Measurements from ENCODE around the gene SEBOX.

Gene SEBOX

DNA sequence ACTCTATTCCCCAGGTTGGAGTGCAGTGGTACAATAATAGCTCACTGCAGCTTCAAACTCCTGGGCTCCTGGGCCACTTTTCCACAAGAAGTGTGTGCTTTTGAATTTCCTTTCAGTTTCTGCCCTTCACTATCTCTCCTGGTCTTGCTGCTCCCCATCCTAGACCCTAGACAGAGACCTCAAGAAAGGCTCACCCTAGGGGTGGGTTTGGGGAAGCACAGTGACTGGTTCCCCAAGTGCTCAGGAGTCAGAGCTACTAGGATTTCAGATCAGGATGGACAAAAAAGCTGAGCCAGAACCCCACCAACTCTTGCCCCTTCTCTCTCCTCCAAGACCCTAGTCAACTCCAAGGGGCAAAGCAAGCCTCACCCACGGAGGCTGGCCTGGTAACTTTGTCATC is 1.6 kb upstream of the SEBOX start:
- no peak overlapping the region for H3K9ac ChIP-seq (ENCODE audit: low read length)
- no peak overlapping the region for H3K27ac ChIP-seq (ENCODE audit: low read length, poor library complexity, severe bottlenecking)
- no peak overlapping the region for H4K91ac ChIP-seq (ENCODE audit: low read length)
- DNase-seq: no peak
- H3K4me2 ChIP-seq (ENCODE audit: low read length, poor library complexity, severe bottlenecking): no peak overlapping the region
- H3K9me3 ChIP-seq (ENCODE audit: control insufficient read depth, low read length): no peaks in the 10 kb centered on the region
- no peak overlapping the region for H3K23ac ChIP-seq (ENCODE audit: low read length in 2 of 2)
- H3K4me3 ChIP-seq (ENCODE audit: insufficient read depth in 1 of 2, low read depth in 1 of 2, low read length in 2 of 2): no peak overlapping the region
- no peak overlapping the region for H3K18ac ChIP-seq (ENCODE audit: low read depth in 1 of 2, low read length in 2 of 2)
- peaks cover 8% of the 10 kb centered on the region for H3K4me1 ChIP-seq (ENCODE audit: control insufficient read depth, insufficient read depth, low read depth, low read length)
- no peak overlapping the region for H2BK12ac ChIP-seq (ENCODE audit: low read length in 2 of 2)
- peaks cover 34 to 42% of the 10 kb centered on the region in 2 experiments for H3K36me3 ChIP-seq (ENCODE audit: control insufficient read depth in 1 of 2, insufficient read depth in 2 of 2, low read depth in 1 of 2, low read length in 2 of 2)
- H3K79me1 ChIP-seq (replicated peaks; ENCODE audit: low read length, poor library complexity, severe bottlenecking): peaks cover 5% of the 10 kb centered on the region
- no CpG with 5 or more reads among the region's 1 CpG for WGBS
- no peak overlapping the region for H2AFZ ChIP-seq (ENCODE audit: low read depth, low read length)
- no peak overlapping the region for H3K14ac ChIP-seq (ENCODE audit: low read length in 2 of 2)
- no peak overlapping the region for H3K4ac ChIP-seq (ENCODE audit: low read depth in 1 of 2, low read length in 2 of 2)
- no peak overlapping the region for H2AK5ac ChIP-seq (ENCODE audit: low read length, severe bottlenecking)
- H2BK120ac ChIP-seq (ENCODE audit: low read depth, low read length): no peak overlapping the region
- no peak overlapping the region for H2BK5ac ChIP-seq (ENCODE audit: low read depth, low read length, poor library complexity, severe bottlenecking)
- H4K8ac ChIP-seq (ENCODE audit: low read length): no peak overlapping the region
- no peak overlapping the region for H2BK15ac ChIP-seq (ENCODE audit: low read depth, poor library complexity, severe bottlenecking)
- no peaks in the 10 kb centered on the region for H3K27me3 ChIP-seq (ENCODE audit: control insufficient read depth in 1 of 2, insufficient read depth in 1 of 2, low read length in 2 of 2)

DNA sequence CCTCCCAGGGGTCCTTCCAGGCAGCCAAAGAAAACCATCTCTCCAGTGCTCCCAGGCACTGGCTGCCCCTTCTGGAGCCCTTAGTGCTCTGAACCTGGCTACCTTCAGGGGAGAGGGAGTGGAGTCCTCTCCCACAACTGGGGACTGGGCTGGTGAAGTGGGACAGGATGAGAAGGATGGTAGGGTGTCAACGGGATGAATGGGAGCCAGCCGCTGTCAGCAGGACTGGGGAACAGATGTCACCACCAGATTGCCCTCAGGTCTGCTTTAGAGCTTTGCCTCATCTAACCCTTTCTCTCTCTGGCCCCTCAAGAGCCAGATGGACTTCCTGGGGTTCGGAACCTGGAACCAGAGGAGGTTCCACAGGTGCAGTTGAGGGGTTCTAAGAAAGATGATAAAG is 488 bp upstream of the SEBOX start:
- Histone ChIP-seq H3K4ac (ENCODE audit: low read depth in 1 of 2, low read length in 2 of 2) (no peak overlapping the region), H2BK12ac (ENCODE audit: low read length in 2 of 2) (no peak overlapping the region), H3K79me1 (replicated peaks; ENCODE audit: low read length, poor library complexity, severe bottlenecking) (peaks cover 13% of the 10 kb centered on the region), H3K14ac (ENCODE audit: low read length in 2 of 2) (no peak overlapping the region), H3K27ac (ENCODE audit: low read length, poor library complexity, severe bottlenecking) (no peak overlapping the region), H2AFZ (ENCODE audit: low read depth, low read length) (no peak overlapping the region), H3K27me3 (ENCODE audit: control insufficient read depth in 1 of 2, insufficient read depth in 1 of 2, low read length in 2 of 2) (no peaks in the 10 kb centered on the region), H3K18ac (ENCODE audit: low read depth in 1 of 2, low read length in 2 of 2) (no peak overlapping the region), H2AK5ac (ENCODE audit: low read length, severe bottlenecking) (no peak overlapping the region), H2BK5ac (ENCODE audit: low read depth, low read length, poor library complexity, severe bottlenecking) (no peak overlapping the region), H4K91ac (ENCODE audit: low read length) (no peak overlapping the region), H4K8ac (ENCODE audit: low read length) (no peak overlapping the region), H2BK120ac (ENCODE audit: low read depth, low read length) (no peak overlapping the region), H3K9ac (ENCODE audit: low read length) (no peak overlapping the region), H3K9me3 (ENCODE audit: control insufficient read depth, low read length) (no peaks in the 10 kb centered on the region), H3K4me3 (ENCODE audit: insufficient read depth in 1 of 2, low read depth in 1 of 2, low read length in 2 of 2) (no peak overlapping the region), H3K4me2 (ENCODE audit: low read length, poor library complexity, severe bottlenecking) (no peak overlapping the region), H3K36me3 (ENCODE audit: control insufficient read depth in 1 of 2, insufficient read depth in 2 of 2, low read depth in 1 of 2, low read length in 2 of 2) (peaks cover 45 to 49% of the 10 kb centered on the region in 2 experiments), H3K23ac (ENCODE audit: low read length in 2 of 2) (no peak overlapping the region), H2BK15ac (ENCODE audit: low read depth, poor library complexity, severe bottlenecking) (no peak overlapping the region), H3K4me1 (ENCODE audit: control insufficient read depth, insufficient read depth, low read depth, low read length) (peaks cover 3% of the 10 kb centered on the region)
- DNase-seq: no peak
- 100% methylated on average over 2 of the region's 3 CpGs for WGBS

DNA sequence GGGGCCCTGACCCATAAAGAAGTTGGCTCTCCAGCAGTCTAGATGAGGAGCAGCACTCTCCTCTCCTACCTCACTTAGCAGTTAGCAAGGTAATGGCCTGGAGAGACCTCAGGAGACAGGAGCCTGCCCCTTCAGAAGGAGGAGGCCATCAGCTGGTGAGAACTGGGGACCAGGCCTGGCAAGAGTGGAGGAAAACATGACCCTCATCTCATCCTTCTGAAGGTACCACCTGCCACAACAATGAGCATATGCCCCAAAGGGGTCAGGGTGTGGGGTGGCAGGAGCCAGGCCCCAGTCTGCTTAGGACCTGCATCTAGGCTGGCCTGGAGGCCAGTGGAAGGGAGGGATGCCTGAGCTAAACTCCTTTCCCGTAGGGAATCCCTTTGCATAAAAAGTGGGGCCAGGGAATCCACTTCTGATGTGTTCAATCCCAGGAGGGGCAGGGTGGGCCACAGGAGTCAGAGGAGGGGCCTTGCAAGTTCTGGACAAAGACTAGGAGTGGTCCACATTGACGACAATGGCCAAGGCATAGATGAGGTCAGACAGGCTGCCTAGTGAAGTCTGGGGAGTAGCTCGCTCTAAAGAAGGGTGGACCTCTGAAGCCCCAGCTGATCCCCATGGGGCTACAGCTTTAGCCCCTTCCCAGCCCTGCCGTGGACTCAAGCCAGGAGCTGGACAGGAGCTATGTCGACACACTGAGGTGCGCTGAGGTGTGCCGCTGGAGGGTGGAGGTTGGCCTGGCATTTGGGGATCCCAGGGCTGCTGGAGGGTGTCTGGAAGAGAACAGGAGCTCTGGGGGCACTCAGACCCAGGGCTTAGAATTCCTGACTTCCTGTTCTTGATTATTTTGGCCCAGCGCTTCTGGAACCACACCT is 986 bp downstream of the SEBOX start:
- H4K8ac ChIP-seq (ENCODE audit: low read length): no peak overlapping the region
- WGBS: 98% methylated on average over 8 of the region's 8 CpGs

DNA sequence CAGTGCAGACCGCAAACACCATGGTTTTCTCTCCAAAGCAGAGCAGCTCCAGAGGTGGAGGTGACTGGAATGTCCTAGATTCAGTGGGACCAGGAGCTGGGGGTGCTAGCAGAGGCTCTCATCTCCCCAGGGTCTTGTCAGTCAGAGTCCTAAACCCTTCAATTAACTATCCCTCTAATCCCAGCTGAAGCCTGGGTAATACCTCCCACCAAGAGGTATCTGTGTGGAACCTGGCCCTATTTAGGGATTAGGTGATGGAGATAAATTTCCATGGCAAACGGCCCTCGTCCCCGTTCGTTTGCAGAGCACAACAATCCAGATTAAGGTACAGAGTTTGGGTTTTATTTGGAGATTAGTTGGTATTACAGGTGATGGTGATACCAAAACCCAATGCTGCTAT is 1.8 kb downstream of the SEBOX start:
- no peak overlapping the region for H3K27ac ChIP-seq (ENCODE audit: low read length, poor library complexity, severe bottlenecking)
- H2BK15ac ChIP-seq (ENCODE audit: low read depth, poor library complexity, severe bottlenecking): no peak overlapping the region

More for the DNA sequence above, 986 bp downstream of the SEBOX start:
- H3K9me3 ChIP-seq (ENCODE audit: control insufficient read depth, low read length): no peaks in the 10 kb centered on the region
- H3K4me2 ChIP-seq (ENCODE audit: low read length, poor library complexity, severe bottlenecking): no peak overlapping the region
- H2AK5ac ChIP-seq (ENCODE audit: low read length, severe bottlenecking): no peak overlapping the region
- H2BK120ac ChIP-seq (ENCODE audit: low read depth, low read length): no peak overlapping the region
- H3K4me1 ChIP-seq (ENCODE audit: control insufficient read depth, insufficient read depth, low read depth, low read length): no peaks in the 10 kb centered on the region
- no peak overlapping the region for H3K4ac ChIP-seq (ENCODE audit: low read depth in 1 of 2, low read length in 2 of 2)
- H3K36me3 ChIP-seq (ENCODE audit: control insufficient read depth in 1 of 2, insufficient read depth in 2 of 2, low read depth in 1 of 2, low read length in 2 of 2): peaks cover 58 to 61% of the 10 kb centered on the region in 2 experiments
- no peak overlapping the region for H3K27ac ChIP-seq (ENCODE audit: low read length, poor library complexity, severe bottlenecking)
- H2BK5ac ChIP-seq (ENCODE audit: low read depth, low read length, poor library complexity, severe bottlenecking): no peak overlapping the region
- peaks cover 24% of the 10 kb centered on the region for H3K79me1 ChIP-seq (replicated peaks; ENCODE audit: low read length, poor library complexity, severe bottlenecking)
- DNase-seq: no peak
- H3K9ac ChIP-seq (ENCODE audit: low read length): no peak overlapping the region
- no peak overlapping the region for H3K23ac ChIP-seq (ENCODE audit: low read length in 2 of 2)
- no peak overlapping the region for H2AFZ ChIP-seq (ENCODE audit: low read depth, low read length)
- no peaks in the 10 kb centered on the region for H3K27me3 ChIP-seq (ENCODE audit: control insufficient read depth in 1 of 2, insufficient read depth in 1 of 2, low read length in 2 of 2)
- H3K4me3 ChIP-seq (ENCODE audit: insufficient read depth in 1 of 2, low read depth in 1 of 2, low read length in 2 of 2): no peak overlapping the region
- H4K91ac ChIP-seq (ENCODE audit: low read length): no peak overlapping the region
- H2BK12ac ChIP-seq (ENCODE audit: low read length in 2 of 2): no peak overlapping the region
- H3K18ac ChIP-seq (ENCODE audit: low read depth in 1 of 2, low read length in 2 of 2): no peak overlapping the region
- no peak overlapping the region for H2BK15ac ChIP-seq (ENCODE audit: low read depth, poor library complexity, severe bottlenecking)
- H3K14ac ChIP-seq (ENCODE audit: low read length in 2 of 2): no peak overlapping the region

More for the DNA sequence above, 1.8 kb downstream of the SEBOX start:
- Histone ChIP-seq H3K36me3 (ENCODE audit: control insufficient read depth in 1 of 2, insufficient read depth in 2 of 2, low read depth in 1 of 2, low read length in 2 of 2) (peaks cover 61% of the 10 kb centered on the region in 2 experiments), H2BK5ac (ENCODE audit: low read depth, low read length, poor library complexity, severe bottlenecking) (no peak overlapping the region), H3K4me3 (ENCODE audit: insufficient read depth in 1 of 2, low read depth in 1 of 2, low read length in 2 of 2) (no peak overlapping the region), H3K18ac (ENCODE audit: low read depth in 1 of 2, low read length in 2 of 2) (no peak overlapping the region), H4K8ac (ENCODE audit: low read length) (no peak overlapping the region), H2AFZ (ENCODE audit: low read depth, low read length) (no peak overlapping the region), H2BK120ac (ENCODE audit: low read depth, low read length) (no peak overlapping the region), H3K79me1 (replicated peaks; ENCODE audit: low read length, poor library complexity, severe bottlenecking) (peaks cover 32% of the 10 kb centered on the region), H3K23ac (ENCODE audit: low read length in 2 of 2) (no peak overlapping the region), H3K4me1 (ENCODE audit: control insufficient read depth, insufficient read depth, low read depth, low read length) (peaks cover under 1% of the 10 kb centered on the region), H3K9me3 (ENCODE audit: control insufficient read depth, low read length) (no peaks in the 10 kb centered on the region), H2BK12ac (ENCODE audit: low read length in 2 of 2) (no peak overlapping the region), H3K4me2 (ENCODE audit: low read length, poor library complexity, severe bottlenecking) (no peak overlapping the region), H3K9ac (ENCODE audit: low read length) (no peak overlapping the region), H4K91ac (ENCODE audit: low read length) (no peak overlapping the region), H3K27me3 (ENCODE audit: control insufficient read depth in 1 of 2, insufficient read depth in 1 of 2, low read length in 2 of 2) (no peaks in the 10 kb centered on the region), H3K14ac (ENCODE audit: low read length in 2 of 2) (no peak overlapping the region), H3K4ac (ENCODE audit: low read depth in 1 of 2, low read length in 2 of 2) (no peak overlapping the region), H2AK5ac (ENCODE audit: low read length, severe bottlenecking) (no peak overlapping the region)
- WGBS: 95% methylated on average over 4 of the region's 5 CpGs
- no peak for DNase-seq
